GM23338 (cell line): ENCODE data around the gene RRP8. TPM values are rescaled to one million over a fixed set of nuclear protein-coding genes. Genes with fewer than 3 reads are reported as not detected.

ENCODE experiments used
- ATAC-seq: fragments of 200-7000 bp; cut with Tn5 transposase; 3 replicates; pipeline ENCODE4 v1.9.1; 2020
- DNase-seq: peaks from one replicate; pipeline ENCODE4 v3.0.0-alpha.2; 2015; ENCODE audit warnings: low spot score
- H2AFZ ChIP-seq: fragments of 200-600 bp; sonication (generic); 2 replicates; pipeline ENCODE4 v1.8.0; 2016; ENCODE audit warnings: antibody characterized with exemption, mild to moderate bottlenecking, moderate library complexity
- H3F3A ChIP-seq: fragments of 200-600 bp; sonication (generic); replicated peaks from 2 replicates; pipeline ENCODE4 v1.8.0; 2017; ENCODE audit warnings: antibody characterized with exemption, mixed run types, low read depth
- H3K27ac ChIP-seq: fragments of 200-600 bp; sonication (generic); 2 replicates; pipeline ENCODE4 v1.6.1; 2016; ENCODE audit warnings: low read depth
- H3K27me3 ChIP-seq: fragments of 200-600 bp; sonication (generic); 2 replicates; pipeline ENCODE4 v1.8.0; 2016; ENCODE audit warnings: mild to moderate bottlenecking, mixed run types, moderate library complexity; ENCODE audit not compliant: insufficient read depth
- H3K36me3 ChIP-seq: fragments of 200-600 bp; sonication (generic); 2 replicates; pipeline ENCODE4 v1.8.0; 2016; ENCODE audit warnings: mild to moderate bottlenecking; ENCODE audit not compliant: insufficient read depth
- H3K4me1 ChIP-seq: fragments of 200-600 bp; sonication (generic); 2 replicates; pipeline ENCODE4 v1.8.0; 2016; ENCODE audit warnings: mild to moderate bottlenecking, moderate library complexity; ENCODE audit not compliant: insufficient read depth
- H3K4me2 ChIP-seq: fragments of 200-600 bp; sonication (generic); 2 replicates; pipeline ENCODE4 v1.7.1; 2017; ENCODE audit warnings: mixed run types
- H3K4me3 ChIP-seq: fragments of 200-600 bp; sonication (generic); 2 replicates; pipeline ENCODE4 v1.6.1; 2016; ENCODE audit warnings: mixed run types
- H3K79me2 ChIP-seq: fragments of 200-600 bp; sonication (generic); replicated peaks from 2 replicates; pipeline ENCODE4 v1.8.0; 2017; ENCODE audit warnings: mild to moderate bottlenecking; ENCODE audit not compliant: insufficient read depth
- H3K9me2 ChIP-seq: fragments of 200-600 bp; sonication (generic); 2 replicates; pipeline ENCODE4 v1.8.0; 2017; ENCODE audit not compliant: insufficient read depth
- H4K20me1 ChIP-seq: fragments of 200-600 bp; sonication (generic); replicated peaks from 2 replicates; pipeline ENCODE4 v1.8.0; 2017; ENCODE audit warnings: mild to moderate bottlenecking; ENCODE audit not compliant: insufficient read depth
- H3K27ac Mint-ChIP-seq: 2 replicates; pipeline ENCODE4 v1.8.0; 2020; ENCODE audit warnings: inconsistent platforms, mild to moderate bottlenecking, moderate library complexity, mixed read lengths
- H3K27me3 Mint-ChIP-seq: 3 replicates; pipeline ENCODE4 v1.8.0; 2022; ENCODE audit warnings: low read depth, mild to moderate bottlenecking, moderate library complexity, mixed read lengths, inconsistent platforms; ENCODE audit not compliant: insufficient read depth, poor library complexity
- H3K36me3 Mint-ChIP-seq: 3 replicates; pipeline ENCODE4 v1.8.0; 2021; ENCODE audit warnings: low read depth, mild to moderate bottlenecking, inconsistent platforms, moderate library complexity, mixed read lengths
- H3K4me1 Mint-ChIP-seq: 3 replicates; pipeline ENCODE4 v1.8.0; 2020; ENCODE audit warnings: mild to moderate bottlenecking, inconsistent platforms, mixed read lengths
- H3K4me3 Mint-ChIP-seq: 3 replicates; pipeline ENCODE4 v1.8.0; 2021; ENCODE audit warnings: moderate library complexity, mild to moderate bottlenecking, inconsistent platforms, mixed read lengths
- H3K9me3 Mint-ChIP-seq: 3 replicates; pipeline ENCODE4 v1.8.0; 2020; ENCODE audit warnings: moderate library complexity, mild to moderate bottlenecking, inconsistent platforms, mixed read lengths
- CREB1 ChIP-seq: fragments of 250-450 bp; sonication (Bioruptor Pico); IDR thresholded peaks from 2 replicates; pipeline ENCODE4 v1.5.0; 2020; ENCODE audit warnings: low read depth, mild to moderate bottlenecking, moderate library complexity
- EZH2 ChIP-seq: fragments of 200-600 bp; sonication (generic); IDR thresholded peaks from one replicate; pipeline ENCODE4 v1.8.0; 2017; ENCODE audit warnings: antibody characterized with exemption, mild to moderate bottlenecking, low read depth; ENCODE audit not compliant: unreplicated experiment
- ZNF114 ChIP-seq: fragments of 250-450 bp; sonication (Bioruptor Pico); IDR thresholded peaks from 2 replicates; pipeline ENCODE4 v1.5.0; 2020; ENCODE audit warnings: mild to moderate bottlenecking, moderate library complexity
- polyA plus RNA-seq: library from polyadenylated mRNA; unstranded; fragments of >200 nt; fragmentation: Nextera tagmentation; extraction: Ambion mirVana; gene quantifications from 2 replicates; pipeline ENCODE4 v1.2.1, GENCODE V29; 2016
- total RNA-seq: library from RNA; depleted of rRNA; stranded (reverse); fragments of >200 nt; shearing (Covaris generic); gene quantifications from 2 replicates; pipeline ENCODE4 v1.2.3, GENCODE V29; 2014
- TF ChIP-seq, protein P1 (sequence below): IDR thresholded peaks from 2 replicates; pipeline ENCODE4 v1.6.1; 2016; ENCODE audit warnings: antibody characterized with exemption
- TF ChIP-seq, protein P2 (sequence below): fragments of 250-450 bp; sonication (Bioruptor Pico); IDR thresholded peaks from 2 replicates; pipeline ENCODE4 v1.5.0; 2020; ENCODE audit warnings: mild to moderate bottlenecking, moderate library complexity
- TF ChIP-seq, protein P3 (sequence below): IDR thresholded peaks from one replicate; pipeline ENCODE4 v1.6.1; 2018; ENCODE audit warnings: antibody characterized with exemption; ENCODE audit not compliant: unreplicated experiment

Gene RRP8
- total and polyA plus RNA-seq, 2 experiments from 2014 or later = 7.4 to 13.7 TPM

DNA sequence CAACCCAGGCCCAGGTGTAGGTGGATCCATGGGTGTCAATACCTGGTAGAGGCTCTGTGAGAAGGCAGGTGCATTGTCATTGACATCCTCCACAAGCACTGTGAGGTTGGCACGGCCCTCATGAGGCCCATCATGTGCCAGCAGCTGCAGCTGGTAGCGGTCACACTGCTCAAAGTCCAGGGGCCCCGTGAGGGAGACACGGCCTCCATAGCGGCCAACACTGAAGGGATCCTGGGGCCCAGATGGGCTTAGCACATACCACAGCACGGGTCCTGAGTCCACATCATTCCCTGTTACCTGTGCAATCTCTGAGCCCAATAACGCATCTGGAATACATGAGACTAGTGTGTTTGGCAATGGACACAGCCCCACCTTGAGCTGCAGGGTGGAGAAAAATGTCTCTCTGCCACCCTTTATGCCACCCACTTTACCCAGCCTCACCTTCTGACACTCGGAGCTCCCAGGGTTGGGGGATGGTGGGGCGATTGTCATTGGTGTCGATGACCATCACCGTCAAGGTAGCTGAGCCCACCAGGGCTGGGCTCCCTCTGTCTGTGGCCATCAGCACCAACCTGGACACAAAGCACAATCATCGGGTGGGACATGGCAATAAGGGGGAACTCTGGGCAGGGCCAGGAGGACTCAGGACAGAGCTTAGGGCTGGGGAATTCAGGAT is 21.9 kb upstream of the RRP8 start (continued):
- TF ChIP-seq, protein P1, sequence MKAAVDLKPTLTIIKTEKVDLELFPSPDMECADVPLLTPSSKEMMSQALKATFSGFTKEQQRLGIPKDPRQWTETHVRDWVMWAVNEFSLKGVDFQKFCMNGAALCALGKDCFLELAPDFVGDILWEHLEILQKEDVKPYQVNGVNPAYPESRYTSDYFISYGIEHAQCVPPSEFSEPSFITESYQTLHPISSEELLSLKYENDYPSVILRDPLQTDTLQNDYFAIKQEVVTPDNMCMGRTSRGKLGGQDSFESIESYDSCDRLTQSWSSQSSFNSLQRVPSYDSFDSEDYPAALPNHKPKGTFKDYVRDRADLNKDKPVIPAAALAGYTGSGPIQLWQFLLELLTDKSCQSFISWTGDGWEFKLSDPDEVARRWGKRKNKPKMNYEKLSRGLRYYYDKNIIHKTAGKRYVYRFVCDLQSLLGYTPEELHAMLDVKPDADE = no peak
- TF ChIP-seq ZNF114 (CRISPR knock-in tag) (no peak), CREB1 (CRISPR knock-in tag) (no peak)
- TF ChIP-seq, protein P2, sequence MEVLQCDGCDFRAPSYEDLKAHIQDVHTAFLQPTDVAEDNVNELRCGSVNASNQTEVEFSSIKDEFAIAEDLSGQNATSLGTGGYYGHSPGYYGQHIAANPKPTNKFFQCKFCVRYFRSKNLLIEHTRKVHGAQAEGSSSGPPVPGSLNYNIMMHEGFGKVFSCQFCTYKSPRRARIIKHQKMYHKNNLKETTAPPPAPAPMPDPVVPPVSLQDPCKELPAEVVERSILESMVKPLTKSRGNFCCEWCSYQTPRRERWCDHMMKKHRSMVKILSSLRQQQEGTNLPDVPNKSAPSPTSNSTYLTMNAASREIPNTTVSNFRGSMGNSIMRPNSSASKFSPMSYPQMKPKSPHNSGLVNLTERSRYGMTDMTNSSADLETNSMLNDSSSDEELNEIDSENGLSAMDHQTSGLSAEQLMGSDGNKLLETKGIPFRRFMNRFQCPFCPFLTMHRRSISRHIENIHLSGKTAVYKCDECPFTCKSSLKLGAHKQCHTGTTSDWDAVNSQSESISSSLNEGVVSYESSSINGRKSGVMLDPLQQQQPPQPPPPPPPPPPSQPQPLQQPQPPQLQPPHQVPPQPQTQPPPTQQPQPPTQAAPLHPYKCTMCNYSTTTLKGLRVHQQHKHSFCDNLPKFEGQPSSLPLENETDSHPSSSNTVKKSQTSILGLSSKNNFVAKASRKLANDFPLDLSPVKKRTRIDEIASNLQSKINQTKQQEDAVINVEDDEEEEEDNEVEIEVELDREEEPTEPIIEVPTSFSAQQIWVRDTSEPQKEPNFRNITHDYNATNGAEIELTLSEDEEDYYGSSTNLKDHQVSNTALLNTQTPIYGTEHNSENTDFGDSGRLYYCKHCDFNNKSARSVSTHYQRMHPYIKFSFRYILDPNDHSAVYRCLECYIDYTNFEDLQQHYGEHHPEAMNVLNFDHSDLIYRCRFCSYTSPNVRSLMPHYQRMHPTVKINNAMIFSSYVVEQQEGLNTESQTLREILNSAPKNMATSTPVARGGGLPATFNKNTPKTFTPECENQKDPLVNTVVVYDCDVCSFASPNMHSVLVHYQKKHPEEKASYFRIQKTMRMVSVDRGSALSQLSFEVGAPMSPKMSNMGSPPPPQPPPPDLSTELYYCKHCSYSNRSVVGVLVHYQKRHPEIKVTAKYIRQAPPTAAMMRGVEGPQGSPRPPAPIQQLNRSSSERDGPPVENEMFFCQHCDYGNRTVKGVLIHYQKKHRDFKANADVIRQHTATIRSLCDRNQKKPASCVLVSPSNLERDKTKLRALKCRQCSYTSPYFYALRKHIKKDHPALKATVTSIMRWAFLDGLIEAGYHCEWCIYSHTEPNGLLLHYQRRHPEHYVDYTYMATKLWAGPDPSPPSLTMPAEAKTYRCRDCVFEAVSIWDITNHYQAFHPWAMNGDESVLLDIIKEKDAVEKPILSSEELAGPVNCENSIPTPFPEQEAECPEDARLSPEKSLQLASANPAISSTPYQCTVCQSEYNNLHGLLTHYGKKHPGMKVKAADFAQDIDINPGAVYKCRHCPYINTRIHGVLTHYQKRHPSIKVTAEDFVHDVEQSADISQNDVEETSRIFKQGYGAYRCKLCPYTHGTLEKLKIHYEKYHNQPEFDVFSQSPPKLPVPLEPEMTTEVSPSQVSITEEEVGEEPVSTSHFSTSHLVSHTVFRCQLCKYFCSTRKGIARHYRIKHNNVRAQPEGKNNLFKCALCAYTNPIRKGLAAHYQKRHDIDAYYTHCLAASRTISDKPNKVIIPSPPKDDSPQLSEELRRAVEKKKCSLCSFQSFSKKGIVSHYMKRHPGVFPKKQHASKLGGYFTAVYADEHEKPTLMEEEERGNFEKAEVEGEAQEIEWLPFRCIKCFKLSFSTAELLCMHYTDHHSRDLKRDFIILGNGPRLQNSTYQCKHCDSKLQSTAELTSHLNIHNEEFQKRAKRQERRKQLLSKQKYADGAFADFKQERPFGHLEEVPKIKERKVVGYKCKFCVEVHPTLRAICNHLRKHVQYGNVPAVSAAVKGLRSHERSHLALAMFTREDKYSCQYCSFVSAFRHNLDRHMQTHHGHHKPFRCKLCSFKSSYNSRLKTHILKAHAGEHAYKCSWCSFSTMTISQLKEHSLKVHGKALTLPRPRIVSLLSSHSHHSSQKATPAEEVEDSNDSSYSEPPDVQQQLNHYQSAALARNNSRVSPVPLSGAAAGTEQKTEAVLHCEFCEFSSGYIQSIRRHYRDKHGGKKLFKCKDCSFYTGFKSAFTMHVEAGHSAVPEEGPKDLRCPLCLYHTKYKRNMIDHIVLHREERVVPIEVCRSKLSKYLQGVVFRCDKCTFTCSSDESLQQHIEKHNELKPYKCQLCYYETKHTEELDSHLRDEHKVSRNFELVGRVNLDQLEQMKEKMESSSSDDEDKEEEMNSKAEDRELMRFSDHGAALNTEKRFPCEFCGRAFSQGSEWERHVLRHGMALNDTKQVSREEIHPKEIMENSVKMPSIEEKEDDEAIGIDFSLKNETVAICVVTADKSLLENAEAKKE (CRISPR knock-in tag) = no peak

DNA sequence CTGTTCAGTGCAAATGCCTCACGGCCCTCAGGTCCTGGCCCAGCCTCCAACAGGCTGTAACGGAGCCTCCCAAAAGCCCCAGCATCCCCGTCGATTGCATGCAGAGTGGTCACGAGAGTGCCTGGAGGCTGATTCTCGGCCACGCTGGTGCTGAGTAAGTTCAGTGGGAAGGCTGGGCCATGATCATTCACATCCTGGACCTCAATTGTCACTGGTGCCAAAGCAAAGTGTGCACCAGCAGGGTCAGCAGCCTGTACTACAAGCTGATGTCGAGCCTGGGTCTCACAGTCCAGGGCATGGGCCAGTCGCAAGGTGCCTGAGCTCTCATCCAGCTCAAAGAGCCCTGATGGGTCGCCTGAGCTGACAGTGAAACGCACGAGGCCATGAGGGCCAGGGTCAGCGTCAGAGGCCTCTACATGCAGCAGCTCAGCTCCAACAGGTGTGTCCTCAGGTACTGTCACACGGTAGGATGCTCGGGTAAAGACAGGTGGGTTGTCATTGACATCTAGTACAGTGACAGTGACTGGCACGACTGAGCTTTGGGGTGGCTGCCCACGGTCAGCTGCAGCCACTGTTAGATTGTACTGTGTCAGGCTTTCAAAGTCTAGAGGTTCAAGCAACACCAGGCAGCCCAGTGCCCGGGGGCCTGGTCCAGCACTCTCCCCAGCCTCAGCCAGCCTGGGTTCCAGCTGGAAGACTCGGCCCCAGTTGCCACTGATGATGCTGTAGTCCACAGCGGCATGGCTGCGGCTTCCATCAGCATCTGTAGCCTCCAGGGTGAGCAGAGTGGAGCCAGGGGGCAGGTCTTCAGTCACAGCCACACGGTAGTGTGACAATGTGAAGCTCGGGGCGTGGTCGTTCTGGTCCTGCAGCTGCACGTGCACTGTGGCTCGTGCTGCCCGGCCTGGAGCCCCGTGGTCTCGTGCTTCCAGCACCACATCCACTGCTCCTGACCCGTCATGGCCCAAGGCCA is 20.3 kb upstream of the RRP8 start:
- no peak overlapping the region for H3K4me3 ChIP-seq
- peaks cover 9% of the 10 kb centered on the region for H3K27me3 Mint-ChIP-seq
- no peak overlapping the region for H3K27ac Mint-ChIP-seq
- no peak overlapping the region for H3K4me2 ChIP-seq
- DNase-seq (no peak), ATAC-seq (no peak)
- H3F3A ChIP-seq = no peaks in the 10 kb centered on the region
- H3K4me1 Mint-ChIP-seq = no peaks in the 10 kb centered on the region; the same call in 2 of the 3 replicates
- H3K9me3 Mint-ChIP-seq = no peaks in the 10 kb centered on the region
- no peaks in the 10 kb centered on the region for H3K9me2 ChIP-seq
- H3K27ac ChIP-seq = no peak overlapping the region
- no peak overlapping the region for H3K4me3 Mint-ChIP-seq
- no peaks in the 10 kb centered on the region for H3K36me3 ChIP-seq
- no peak overlapping the region for H2AFZ ChIP-seq
- peaks cover 7% of the 10 kb centered on the region for H3K27me3 ChIP-seq
- 0 out of 2 replicates have a peak, but pooled peaks cover 1% of the 10 kb centered on the region for H3K79me2 ChIP-seq
- no peaks in the 10 kb centered on the region for H4K20me1 ChIP-seq
- H3K36me3 Mint-ChIP-seq = peaks cover 7% of the 10 kb centered on the region; the same call in 2 of the 3 replicates
- H3K4me1 ChIP-seq = peaks cover 7% of the 10 kb centered on the region
- TF ChIP-seq, protein P3, sequence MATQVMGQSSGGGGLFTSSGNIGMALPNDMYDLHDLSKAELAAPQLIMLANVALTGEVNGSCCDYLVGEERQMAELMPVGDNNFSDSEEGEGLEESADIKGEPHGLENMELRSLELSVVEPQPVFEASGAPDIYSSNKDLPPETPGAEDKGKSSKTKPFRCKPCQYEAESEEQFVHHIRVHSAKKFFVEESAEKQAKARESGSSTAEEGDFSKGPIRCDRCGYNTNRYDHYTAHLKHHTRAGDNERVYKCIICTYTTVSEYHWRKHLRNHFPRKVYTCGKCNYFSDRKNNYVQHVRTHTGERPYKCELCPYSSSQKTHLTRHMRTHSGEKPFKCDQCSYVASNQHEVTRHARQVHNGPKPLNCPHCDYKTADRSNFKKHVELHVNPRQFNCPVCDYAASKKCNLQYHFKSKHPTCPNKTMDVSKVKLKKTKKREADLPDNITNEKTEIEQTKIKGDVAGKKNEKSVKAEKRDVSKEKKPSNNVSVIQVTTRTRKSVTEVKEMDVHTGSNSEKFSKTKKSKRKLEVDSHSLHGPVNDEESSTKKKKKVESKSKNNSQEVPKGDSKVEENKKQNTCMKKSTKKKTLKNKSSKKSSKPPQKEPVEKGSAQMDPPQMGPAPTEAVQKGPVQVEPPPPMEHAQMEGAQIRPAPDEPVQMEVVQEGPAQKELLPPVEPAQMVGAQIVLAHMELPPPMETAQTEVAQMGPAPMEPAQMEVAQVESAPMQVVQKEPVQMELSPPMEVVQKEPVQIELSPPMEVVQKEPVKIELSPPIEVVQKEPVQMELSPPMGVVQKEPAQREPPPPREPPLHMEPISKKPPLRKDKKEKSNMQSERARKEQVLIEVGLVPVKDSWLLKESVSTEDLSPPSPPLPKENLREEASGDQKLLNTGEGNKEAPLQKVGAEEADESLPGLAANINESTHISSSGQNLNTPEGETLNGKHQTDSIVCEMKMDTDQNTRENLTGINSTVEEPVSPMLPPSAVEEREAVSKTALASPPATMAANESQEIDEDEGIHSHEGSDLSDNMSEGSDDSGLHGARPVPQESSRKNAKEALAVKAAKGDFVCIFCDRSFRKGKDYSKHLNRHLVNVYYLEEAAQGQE = no peak
- no peak for TF ChIP-seq EZH2
